HG03520 (cell line): Measurements from ENCODE around the gene RASSF3.
"Not testable (repeated sequence)": the region's sequence is repeated elsewhere in the genome, so short reads cannot be mapped to it uniquely, and the experiment has no call there.

Experiments
- ATAC-seq: cut with Tn5 transposase; IDR thresholded peaks from one replicate; pipeline ENCODE4 v1.9.1; 2021; ENCODE audit warnings: mild to moderate bottlenecking, moderate library complexity; ENCODE audit not compliant: unreplicated experiment

The RASSF3 gene

DNA sequence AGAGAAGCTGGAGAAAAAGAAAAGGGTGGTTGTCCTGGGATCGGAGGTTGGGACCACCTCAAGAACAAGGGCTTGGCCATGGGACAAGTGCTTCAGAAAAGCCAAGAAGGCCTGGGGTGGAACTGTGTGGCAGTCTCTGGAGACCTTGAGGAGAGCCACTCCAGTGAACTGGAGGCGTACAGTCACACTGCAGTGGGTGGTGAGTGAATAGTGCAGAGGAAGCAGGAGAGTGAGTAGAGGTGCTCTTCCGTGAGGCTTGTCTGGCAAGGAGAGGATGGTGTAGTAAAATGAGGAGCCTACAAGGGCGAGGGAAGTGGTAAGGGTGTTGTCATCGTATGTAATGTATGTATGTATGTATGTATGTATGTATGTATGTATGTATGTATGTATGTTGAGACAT is 20.9 kb downstream of the RASSF3 start:
- no peak for ATAC-seq

- ATAC-seq, result no peak
Measured at GRCh38 chr12:64633011-64633939, 23.0 kb downstream of the RASSF3 start.

DNA sequence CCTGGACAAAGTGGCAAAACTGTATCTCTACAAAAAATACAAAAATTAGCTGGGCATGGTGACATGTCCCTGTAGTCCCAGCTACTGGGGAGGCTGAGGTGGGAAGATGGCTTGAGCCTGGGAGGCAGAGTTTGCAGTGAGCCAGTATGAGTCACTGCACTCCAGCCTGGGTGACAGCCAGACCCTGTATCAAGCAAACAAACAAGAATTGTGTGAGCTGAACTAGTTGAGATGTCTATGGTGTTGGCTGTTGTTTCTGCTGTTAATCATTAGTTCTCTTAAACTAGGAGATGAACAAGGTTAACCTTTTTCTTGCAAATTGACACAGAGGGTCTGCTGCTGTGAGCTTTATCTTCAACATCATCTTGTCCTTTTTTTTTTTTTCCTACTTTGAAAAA is 23.6 kb downstream of the RASSF3 start:
- ATAC-seq, result no peak

- no peak for ATAC-seq
Measured at GRCh38 chr12:64634508-64635092, 24.3 kb downstream of the RASSF3 start.

- no peak for ATAC-seq
Measured at GRCh38 chr12:64635356-64635998, 25.2 kb downstream of the RASSF3 start.

DNA sequence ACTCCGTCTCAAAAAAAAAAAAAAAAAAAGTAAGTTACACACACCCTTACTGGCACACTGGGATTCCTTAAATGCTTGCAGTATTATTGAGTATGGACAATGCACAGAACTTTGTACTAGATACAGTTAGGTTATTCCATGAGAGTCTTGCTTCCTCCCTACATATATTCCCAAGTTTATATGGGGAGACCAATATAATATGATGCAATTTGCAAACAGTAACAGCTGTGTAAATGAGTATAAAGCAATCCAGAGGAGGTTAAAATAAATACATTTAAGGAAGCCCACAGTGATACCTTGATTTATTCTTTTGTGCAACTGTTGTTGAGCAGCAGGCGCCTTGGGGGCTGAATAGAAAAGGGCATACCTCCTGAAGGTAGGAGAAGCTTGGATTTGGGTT is 26.6 kb downstream of the RASSF3 start:
- ATAC-seq, result no peak

DNA sequence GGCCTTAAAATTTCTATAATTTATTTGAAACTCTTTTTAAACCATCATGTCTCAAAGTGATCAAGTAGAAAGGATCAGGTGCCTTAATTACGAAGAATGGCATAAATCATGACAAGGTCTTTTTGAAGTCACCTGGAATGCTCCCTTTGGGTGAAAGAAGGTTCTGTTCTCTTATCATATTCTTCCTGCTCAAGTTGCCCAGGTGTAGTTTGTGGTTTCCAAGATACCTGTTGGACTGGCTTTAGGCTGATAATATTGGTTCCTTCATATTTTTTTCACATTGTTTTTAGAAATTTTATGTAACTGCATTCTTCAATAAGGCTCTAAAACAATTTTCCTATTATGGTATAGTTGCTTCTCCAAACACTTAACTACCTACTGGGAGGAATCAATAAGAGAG is 29.2 kb downstream of the RASSF3 start:
- no peak for ATAC-seq

DNA sequence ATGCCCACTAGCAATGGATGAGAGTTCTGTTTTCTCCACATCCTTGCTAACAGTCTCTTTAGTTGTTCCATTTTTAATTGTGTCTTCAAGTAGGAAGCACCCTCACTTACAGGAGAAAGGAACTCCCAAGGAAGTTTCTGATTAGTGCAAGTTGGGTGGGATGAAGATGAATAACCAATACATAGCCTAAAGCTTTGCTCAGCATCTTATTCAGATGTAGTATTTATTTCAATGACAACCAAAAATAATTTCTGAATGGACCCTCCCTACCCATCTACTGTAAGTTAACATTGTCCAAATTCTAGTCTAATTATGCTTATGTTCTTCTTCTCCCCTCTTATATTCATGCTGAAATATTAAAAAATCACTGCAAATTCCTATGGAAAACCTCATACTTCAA is 36.0 kb downstream of the RASSF3 start:
- no peak for ATAC-seq

- no peak for ATAC-seq
Measured at GRCh38 chr12:64649487-64649886, 39.2 kb downstream of the RASSF3 start.

DNA sequence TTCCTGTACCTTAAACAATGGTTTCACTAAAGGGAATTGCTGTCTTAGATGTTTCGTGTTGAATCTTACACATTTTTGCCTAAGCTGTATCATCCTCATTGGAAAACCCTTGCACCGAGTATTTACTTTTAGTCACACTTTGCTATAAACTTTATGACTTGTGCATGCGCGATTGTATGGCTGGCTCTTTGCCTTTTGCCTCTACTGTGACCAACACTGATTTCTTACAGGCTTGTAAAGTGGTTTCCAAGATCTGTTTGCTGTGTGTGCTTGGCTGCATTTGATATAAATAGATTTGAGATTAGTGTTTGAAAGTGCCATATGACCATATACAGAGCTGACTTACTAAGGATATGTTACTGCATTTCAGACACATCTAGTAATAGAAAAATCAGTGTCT is 40.5 kb downstream of the RASSF3 start:
- ATAC-seq, result no peak

- no peak for ATAC-seq
Measured at GRCh38 chr12:64652346-64652745, 42.1 kb downstream of the RASSF3 start.

GRCh38 chr12:64653123-64653522 is 42.8 kb downstream of the RASSF3 start:
- no peak for ATAC-seq

GRCh38 chr12:64653907-64654306 is 43.6 kb downstream of the RASSF3 start:
- not testable (repeated sequence) for ATAC-seq

DNA sequence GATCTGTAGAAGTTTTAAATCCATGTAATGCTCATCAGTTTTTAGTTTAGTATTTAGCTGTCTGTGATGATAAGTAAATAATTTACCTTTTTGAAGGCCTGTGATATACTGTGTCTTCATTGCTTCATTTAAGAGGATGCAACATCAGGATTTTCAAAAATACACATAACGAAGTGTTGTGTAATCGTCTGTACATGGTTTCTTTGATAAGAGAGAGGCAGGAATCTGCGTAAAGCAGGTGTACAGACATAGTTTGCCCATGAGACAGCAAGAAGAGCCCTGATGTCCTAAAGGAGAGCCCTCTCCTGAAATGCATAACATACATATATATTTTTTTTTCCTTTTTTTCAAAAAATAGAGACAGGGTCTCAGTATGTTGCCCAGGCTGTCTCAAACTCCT is 44.8 kb downstream of the RASSF3 start:
- no peak for ATAC-seq

GRCh38 chr12:64656429-64656828 is 46.1 kb downstream of the RASSF3 start:
- ATAC-seq, result no peak

DNA sequence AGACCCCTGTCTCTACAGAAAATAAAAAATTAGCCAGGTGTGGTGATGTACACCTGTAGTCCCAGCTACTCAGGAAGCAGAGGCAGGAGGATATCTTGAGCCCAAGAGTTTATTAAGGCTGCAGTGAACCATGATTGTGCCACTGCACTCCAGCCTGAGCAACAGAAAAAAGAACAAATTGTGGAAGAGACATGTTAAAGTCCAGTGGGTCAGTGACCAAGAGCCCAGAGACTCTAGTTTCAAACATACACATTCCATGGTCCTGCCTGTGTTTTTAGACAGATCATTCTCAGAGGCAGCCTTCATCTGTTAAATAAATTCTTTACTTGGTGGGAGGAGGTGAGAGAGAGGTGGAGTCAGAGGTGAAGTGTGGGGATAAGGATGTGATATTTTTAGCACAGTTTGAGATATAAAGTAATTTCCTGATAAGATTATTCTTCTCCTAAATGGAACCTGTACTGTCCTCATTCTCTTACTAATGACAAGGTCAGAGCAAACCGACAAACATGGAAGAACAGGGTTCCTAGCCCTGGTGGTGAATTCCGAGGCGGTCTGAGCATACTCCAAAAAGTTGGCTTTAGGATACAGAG is 48.7 kb downstream of the RASSF3 start:
- ATAC-seq, result no peak

DNA sequence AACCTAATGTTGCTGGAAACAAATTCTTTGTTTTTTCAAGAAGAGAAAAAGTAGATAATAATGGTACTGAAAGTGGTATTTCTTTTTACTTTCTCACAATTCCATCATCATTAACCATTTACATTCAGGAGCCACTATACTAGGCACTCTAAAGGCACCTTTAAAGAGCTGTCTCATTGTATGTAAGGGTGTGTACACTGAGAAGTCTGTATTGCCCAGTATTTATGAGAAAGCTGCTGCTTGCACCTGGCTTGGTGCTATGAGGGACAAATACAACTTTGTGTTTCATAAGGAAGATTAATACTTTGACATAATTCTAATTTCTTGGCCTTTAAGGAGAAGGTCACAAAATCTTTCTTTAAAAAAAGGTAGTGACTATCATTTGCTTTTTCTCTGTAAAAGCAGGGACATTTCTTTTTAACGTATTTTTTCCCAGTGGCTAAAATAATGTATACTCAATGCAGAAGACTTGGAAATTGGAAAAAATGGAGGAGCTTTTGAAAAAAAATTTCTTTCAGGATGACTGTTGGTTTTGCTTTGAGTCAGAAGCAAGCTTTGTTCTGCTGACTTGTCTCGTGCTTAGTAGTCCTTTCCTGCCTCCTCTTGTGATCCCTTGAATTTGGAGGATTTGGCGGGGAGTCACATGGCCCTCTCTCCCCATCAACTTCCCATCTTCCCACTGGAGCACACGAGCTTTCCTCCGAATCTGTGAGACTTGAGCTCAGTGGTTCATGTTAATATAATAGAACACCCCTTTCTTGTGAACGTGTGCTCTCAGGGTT is 50.1 kb downstream of the RASSF3 start:
- ATAC-seq, result peak; percentile 57

DNA sequence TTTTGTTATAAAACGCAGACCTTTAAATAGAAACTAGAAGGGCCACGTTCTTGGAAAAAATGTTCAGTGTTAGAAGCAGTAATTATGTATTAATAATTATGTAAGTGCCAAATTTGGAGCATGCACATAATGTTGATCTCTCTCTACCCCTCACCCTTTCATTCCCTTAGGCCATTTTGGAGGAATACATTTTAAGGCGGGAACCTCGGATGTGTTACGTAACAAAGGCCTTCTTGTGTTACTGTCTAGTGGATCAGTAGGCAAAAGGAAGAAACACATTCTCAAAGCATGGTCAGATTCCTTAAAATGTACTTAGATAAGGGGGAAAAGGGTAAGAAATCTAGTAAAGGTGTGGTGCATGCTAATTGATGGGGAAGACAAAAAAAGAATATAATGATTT is 52.7 kb downstream of the RASSF3 start:
- no peak for ATAC-seq

GRCh38 chr12:64665514-64665913 is 55.2 kb downstream of the RASSF3 start:
- peak; percentile 40 for ATAC-seq

DNA sequence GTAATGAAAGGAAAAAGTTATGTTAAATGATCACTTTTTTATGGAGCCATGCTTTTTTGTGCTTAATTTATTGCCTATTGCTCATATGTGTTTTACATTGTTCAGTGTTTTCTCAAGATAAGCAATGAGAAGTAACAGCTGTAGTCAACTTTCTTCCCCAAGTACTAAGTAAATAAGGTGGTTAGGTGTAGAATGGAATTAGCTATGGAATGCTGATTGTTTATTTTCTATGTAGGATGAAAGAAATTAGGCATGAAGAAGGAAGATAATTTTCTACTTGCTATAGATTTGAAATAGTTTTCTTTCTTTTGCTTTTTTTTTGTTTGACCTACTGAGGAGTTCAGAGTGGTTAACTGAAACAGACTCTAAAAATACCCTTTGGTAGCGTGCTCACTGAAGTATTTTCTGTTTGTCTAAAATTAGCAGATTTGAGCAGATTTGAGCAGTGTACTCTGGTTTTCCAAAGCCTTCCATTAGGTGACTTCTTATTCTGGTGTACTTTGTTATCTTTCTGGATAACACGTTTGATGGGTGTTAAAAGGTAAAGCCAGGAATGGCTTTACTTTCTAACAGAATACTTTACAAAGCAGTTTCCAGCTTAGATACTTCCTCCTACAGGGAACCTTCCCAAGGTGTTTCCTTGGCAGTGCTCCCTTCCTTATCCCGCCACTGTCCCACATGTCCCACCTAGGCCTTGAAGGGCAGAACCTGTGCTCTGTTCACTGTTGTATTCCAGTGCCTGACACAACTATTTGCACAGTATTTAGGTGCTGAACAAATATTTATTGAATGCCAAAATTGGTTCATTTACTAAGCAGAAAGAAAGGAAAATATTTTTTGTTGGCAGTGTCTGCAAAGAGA is 56.0 kb downstream of the RASSF3 start:
- peak; percentile 42 for ATAC-seq
